GM21447 (cell line): ENCODE measurements around the gene PXDN.

Experiments used
- ATAC-seq: cut with Tn5 transposase; IDR thresholded peaks from one replicate; pipeline ENCODE4 v1.9.1; 2021; ENCODE audit not compliant: unreplicated experiment

The PXDN gene

DNA sequence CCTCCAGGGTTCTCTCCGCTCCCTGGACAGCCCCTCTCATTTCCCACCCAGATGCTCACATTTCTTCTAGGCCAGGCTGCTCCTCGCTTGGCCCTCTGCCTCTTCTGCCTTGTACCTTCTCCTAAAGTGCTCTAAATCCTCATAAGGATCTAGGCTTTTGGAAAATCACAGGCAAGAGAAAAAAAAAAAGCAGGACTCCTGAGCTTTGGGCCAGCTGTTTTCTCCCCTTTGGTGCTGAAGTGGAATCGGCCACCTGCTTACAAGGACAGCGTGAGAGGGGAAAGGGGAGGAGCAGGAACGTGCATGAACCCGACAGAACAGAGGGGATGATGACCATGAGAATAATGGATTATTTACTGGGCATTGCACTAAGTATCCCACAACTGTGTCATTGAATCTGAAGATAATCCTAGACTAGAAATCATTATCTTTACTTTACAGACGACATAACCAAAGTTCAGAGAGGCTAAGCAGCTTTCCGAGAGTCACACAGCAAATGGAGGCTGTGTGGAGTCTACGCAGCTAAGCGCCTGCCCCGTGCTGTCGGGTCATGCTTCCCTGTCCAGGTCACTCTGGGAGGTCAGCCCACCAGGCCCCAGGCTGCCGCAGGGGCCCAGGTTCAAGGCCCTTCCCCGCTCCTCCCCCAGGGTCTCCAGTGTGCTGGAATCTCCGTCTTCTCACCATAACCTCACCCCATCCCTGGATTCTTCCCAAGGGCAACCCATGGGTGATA, 141.9 kb downstream of the PXDN start:
- no peak for ATAC-seq

DNA sequence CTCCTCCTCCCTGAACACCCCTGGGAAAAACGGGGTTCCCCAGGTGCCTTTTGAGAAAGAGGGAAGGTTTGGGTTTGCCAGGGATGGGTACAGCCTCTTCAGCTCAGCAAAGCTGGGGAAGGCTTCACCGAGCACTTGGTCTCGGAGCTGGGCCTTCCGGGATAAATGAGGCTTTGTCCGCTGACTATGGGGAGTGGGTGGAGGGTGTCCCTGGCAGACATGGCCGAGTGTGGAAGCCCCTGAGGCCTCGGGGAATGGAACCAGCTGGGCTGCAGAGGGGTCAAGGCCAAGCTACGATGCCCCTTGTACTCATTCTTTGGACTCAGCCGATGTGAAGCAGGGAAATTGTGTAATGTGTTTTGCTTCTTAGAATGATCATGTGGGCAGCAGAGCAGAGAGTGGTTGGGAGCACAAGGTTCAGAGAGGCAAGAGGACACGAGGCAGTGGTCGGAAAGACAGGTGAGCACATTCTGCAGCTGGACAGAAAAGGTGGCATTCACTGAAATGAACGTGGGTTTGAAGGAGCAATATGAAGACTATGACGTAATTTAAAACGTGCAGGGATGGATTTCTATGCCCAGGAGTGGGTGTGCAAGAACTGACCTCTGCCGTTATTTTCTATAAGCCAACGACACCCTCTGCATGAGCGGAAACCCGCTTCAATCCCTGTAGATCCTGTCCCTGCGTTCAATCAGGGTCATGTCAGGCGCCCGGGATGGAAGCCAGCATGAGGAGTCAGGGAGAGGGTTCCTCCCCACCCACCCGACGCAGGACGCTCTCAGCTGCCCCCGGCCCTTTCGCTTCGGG, 142.6 kb downstream of the PXDN start:
- no peak for ATAC-seq

- ATAC-seq = no peak
Measured at GRCh38 chr2:1601067-1601412, 143.3 kb downstream of the PXDN start.

DNA sequence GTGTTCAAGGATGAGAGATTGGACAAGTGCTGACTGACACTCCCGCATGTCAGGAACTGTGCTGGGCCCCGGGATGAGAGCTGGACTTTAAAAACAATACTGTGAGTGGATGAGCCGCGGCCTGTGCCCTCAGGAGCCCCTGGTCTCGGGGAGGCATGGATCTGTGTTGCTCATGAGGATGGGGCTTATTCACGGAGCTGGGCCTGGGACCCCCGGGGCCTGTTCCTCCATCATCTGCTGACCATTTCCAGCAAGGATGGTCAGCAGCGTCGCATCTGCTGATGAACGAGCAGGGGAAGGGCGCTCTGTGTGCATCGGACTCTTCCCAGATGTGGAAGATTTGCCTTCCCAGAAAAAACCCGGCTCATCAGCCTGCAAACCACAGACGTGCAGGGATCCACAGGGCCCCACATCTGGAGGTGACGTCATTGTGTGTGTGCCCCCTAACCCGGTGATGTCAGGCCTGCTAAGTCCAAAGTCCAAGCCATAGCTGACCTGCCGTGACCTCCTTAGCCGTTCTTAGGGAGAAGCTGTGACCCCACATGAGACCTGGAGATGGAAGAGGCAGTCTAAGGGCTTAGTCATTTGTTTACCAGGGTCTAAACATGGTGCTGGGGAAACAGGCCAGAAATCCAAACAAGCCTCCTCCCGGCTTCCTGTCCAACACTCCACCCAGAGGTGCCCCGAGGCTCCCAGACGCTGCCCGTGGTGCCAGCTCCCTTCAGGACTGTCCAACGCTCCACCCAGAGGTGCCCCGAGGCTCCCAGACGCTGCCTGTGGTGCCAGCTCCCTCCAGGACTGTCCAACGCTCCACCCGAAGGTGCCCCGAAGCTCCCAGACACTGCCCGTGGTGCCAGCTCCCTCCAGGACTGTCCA, 143.9 kb downstream of the PXDN start:
- no peak for ATAC-seq

DNA sequence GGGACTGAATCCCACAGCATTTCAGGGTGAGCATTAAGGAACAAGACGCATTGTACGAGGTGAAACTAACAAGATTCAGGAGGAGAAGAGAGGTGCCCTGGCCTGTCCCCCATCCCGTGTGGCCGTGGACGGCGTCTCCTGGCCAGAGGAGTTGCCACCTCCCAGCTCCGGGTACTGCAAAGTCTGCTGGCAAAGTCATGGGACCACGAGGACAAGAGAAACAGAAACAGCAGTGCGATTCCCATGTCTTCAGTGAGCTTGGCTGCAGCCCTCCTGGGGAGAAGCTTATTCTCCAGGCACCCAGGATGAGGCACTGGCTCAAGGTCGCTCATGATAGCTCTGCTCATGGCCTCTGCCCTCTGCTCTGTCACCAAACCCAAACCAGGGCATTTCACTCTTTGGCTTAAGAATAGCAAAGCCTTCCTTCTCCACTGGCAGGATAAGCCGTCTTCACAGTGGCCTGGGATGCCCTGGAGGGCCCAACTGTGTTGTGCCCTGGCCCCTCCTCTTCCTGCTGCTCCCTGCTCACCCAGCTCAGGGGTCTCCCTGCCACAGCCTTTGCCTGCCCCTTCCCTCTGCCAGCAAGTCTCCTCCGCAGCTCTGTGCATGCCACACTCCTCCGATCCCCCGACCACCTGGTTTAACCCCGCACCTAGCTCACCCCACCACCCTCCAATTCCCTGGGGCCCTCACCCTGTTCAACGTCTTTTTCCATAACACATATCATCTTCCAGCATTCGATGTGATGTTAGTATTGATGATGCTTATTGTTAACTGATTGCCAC, 144.8 kb downstream of the PXDN start:
- no peak for ATAC-seq

DNA sequence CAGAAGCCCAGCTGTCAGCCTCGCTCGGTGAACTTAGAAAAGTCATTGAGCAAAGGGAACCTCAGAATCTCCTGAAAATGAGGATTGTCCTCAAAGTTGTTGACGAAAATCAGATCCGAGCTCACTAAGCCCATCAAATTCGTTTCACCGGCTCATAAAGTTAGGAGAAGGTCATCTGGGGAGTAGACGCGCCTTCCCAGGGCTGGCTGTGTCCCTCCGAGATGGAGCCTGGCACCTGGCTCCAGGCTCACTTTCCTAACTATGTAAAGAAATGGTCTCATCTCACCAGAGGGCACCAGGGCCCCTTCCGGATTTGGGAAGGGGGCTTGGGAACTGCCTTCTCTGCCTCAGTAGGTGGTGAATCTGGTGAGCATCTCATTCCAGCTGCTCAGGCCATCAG, 145.5 kb downstream of the PXDN start:
- no peak for ATAC-seq

- ATAC-seq = no peak
Measured at GRCh38 chr2:1598041-1598710, 146.1 kb downstream of the PXDN start.

- ATAC-seq = no peak
Measured at GRCh38 chr2:1595274-1595673, 149.0 kb downstream of the PXDN start.

DNA sequence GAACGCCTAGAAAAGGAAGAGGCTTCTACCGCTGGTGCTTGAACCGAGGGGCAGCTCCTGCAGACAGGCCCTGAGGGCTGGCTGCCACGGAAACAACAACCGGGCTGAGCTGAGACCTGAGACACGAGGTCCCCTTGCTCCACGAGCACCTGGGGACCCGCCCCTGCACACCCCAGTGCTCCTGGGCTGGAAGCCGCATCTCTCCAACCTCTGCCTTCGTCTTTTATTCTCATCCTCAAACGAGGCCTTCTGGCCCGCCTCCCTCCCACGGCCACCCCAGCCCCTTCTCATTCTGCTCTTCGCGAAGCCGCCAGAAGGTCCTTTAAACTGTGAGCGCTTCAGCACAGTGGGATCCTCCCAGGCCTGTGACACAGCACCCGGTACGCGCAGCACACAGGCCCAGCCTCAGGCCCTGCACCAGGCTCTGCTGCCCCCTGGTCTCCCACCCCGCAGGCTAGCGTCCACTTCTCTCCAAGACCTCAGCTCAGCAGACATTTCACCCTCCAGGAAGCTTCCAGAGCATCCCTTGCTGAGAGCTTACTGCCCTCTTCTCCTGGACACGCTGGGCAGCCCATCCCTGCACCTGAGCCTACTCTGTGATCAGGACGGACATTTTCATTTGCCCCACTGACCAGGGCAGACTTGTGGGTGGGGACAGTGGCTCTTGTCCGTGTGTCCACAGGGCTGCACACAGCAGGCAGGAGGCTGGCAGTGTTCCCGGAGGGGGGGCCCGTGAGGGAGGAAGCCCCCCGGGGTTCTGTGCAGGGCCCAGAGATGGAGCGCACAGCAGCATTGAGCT, 149.7 kb downstream of the PXDN start:
- no peak for ATAC-seq

- ATAC-seq = no peak
Measured at GRCh38 chr2:1594123-1594372, 150.3 kb downstream of the PXDN start.

GRCh38 chr2:1593371-1594122, 150.8 kb downstream of the PXDN start:
- no peak for ATAC-seq

GRCh38 chr2:1591978-1592907, 152.1 kb downstream of the PXDN start:
- ATAC-seq = no peak

DNA sequence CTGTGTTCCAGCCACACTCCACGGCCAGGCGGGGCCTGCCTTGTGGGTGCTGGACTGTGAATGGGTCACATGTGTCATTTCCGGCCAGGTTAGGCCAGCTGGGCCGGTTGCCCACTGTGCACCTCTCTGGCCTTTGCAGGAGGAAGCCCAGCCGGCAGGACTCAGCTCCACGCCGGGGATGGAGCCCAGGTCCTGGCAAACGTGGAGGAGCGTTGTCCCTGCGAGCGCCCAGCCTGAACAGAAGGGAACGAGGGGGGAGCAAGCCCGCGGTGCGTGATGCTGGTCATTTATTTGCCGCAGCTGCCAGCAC, 152.9 kb downstream of the PXDN start:
- ATAC-seq = no peak

GRCh38 chr2:1590596-1591460, 153.5 kb downstream of the PXDN start:
- ATAC-seq = no peak

- no peak for ATAC-seq
Measured at GRCh38 chr2:1588978-1589621, 155.2 kb downstream of the PXDN start.

DNA sequence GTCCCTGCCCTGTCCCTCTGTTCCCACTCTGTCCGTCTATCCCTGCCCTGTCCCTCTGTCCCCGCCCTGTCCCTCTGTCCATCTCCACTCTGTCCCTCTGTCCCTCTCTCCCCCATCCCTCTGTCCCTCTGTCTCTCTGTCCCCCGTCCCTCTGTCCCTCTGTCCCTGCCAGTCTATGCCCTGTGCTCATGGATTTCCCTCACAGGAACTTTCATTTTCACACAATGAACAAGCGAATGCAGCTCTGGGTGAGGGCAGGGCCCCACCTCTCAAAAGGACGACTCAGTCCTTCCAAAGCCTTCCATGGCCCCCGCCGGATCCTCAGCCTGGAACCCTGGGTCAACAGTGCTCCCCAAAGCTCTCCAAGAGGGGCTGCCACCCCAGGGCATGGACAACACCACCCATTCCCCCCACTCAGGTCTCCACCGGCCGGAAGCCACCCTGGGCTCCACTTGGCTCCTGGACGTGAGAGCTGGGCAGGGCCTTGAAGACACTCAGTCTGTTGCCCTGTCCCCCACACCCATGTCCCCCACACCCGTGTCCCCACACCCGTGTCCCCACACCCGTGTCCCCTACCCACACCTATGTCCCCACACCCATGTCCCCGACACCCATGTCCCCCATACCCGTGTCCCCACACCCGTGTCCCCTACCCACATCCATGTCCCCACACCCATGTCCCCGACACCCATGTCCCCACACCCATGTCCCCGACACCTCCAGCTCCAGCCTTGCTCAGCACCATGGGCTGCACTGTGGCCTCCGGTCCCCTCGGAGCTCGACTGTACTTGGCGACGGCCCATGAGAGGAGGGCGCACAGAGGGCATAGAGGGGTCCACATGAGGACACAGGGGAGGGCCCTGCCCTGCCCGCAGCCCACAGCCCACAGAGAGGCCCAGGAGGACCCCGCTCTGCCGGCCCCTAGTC, 156.0 kb downstream of the PXDN start:
- ATAC-seq = no peak
